Left ventricle myocardium inferior (tissue), 1 donor: ENCODE measurements around the gene POMGNT2. TPM values are rescaled to one million over a fixed set of nuclear protein-coding genes. Genes with fewer than 3 reads are reported as not detected.

Source experiments
- DNase-seq: peaks from one replicate; pipeline ENCODE4 v3.0.0-alpha.2; 2020
- H3K27ac ChIP-seq: fragments of 200-600 bp; replicated peaks from 2 replicates; pipeline ENCODE4 v1.8.0; 2021
- H3K27me3 ChIP-seq: fragments of 200-600 bp; 2 replicates; pipeline ENCODE4 v1.8.0; 2021; ENCODE audit warnings: low read depth
- H3K36me3 ChIP-seq: fragments of 200-600 bp; 2 replicates; pipeline ENCODE4 v1.8.0; 2021
- H3K4me1 ChIP-seq: fragments of 200-600 bp; 2 replicates; pipeline ENCODE4 v1.8.0; 2021
- H3K4me3 ChIP-seq: fragments of 200-600 bp; 2 replicates; pipeline ENCODE4 v1.8.0; 2021; ENCODE audit warnings: mild to moderate bottlenecking, moderate library complexity
- H3K9me3 ChIP-seq: fragments of 200-600 bp; replicated peaks from 2 replicates; pipeline ENCODE4 v1.8.0; 2021
- intact Hi-C: fragments of 100-400 bp; cut with micrococcal nuclease; formaldehyde crosslinking; loops from one replicate; pipeline ENCODE4 v1.11.0; 2022
- total RNA-seq: library from RNA; stranded (reverse); fragmentation: NEBNext Ultra II Directional; extraction: Animal tissue kit (Norgen Biotek cat#: 25700); gene quantifications from one replicate; pipeline ENCODE4 v1.2.1, GENCODE V29; 2021
- TF ChIP-seq, protein P1 (sequence below): fragments of 200-600 bp; IDR thresholded peaks from 2 replicates; pipeline ENCODE4 v1.8.0; 2021; ENCODE audit warnings: antibody characterized with exemption, mild to moderate bottlenecking, borderline replicate concordance
- donor health status: DM: no; HTN: yes; CAD: no; lungs with severe emphysema.

POMGNT2 gene
- total RNA-seq, 1 donor from 2014 or later = 21.7 TPM

DNA sequence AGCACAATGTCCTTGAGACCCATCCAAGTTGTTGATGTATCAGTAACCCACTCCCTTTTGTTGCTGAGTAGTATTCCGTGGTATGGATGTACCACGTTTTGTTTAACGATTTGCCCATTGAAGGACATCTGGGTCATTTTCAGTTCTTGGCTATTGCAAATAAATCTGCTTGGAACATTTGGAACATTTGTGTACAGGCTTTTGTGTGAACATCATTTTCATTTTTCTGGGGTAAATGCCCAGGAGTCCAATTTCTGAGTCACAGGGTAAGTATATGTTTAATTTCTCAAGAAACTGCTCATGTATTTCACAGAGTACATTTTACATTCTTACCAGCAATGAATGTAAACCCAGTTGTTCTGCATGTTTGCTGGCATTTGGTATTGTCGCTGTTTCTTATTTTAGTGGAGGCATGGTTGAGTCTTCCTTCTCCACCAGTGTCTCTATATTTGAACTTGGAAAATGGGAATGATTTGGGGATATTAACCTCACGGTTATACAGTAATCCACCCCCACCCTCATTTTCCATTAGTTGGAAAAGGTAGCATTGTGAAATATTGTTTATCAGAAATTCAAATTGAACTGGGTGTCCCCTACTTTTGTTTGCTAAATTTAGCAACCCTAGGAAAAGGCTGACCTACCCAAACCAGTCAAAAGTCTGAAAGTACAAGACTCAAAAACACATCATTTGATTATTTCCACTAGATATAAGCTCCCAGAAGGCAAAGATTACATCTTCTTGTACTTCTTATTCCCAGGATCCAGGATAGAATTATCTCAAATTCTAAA lies 30.8 kb downstream of the POMGNT2 start:
- H3K4me3 ChIP-seq = no peak overlapping the region
- TF ChIP-seq, protein P1, sequence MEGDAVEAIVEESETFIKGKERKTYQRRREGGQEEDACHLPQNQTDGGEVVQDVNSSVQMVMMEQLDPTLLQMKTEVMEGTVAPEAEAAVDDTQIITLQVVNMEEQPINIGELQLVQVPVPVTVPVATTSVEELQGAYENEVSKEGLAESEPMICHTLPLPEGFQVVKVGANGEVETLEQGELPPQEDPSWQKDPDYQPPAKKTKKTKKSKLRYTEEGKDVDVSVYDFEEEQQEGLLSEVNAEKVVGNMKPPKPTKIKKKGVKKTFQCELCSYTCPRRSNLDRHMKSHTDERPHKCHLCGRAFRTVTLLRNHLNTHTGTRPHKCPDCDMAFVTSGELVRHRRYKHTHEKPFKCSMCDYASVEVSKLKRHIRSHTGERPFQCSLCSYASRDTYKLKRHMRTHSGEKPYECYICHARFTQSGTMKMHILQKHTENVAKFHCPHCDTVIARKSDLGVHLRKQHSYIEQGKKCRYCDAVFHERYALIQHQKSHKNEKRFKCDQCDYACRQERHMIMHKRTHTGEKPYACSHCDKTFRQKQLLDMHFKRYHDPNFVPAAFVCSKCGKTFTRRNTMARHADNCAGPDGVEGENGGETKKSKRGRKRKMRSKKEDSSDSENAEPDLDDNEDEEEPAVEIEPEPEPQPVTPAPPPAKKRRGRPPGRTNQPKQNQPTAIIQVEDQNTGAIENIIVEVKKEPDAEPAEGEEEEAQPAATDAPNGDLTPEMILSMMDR = no peak
- H3K9me3 ChIP-seq = no peaks in the 10 kb centered on the region
- H3K4me1 ChIP-seq = no peaks in the 10 kb centered on the region
- intact Hi-C loops = no loop called here
- H3K27me3 ChIP-seq = no peaks in the 10 kb centered on the region
- DNase-seq = no peak
- no peak overlapping the region for H3K27ac ChIP-seq
- H3K36me3 ChIP-seq = peaks cover 20% of the 10 kb centered on the region

DNA sequence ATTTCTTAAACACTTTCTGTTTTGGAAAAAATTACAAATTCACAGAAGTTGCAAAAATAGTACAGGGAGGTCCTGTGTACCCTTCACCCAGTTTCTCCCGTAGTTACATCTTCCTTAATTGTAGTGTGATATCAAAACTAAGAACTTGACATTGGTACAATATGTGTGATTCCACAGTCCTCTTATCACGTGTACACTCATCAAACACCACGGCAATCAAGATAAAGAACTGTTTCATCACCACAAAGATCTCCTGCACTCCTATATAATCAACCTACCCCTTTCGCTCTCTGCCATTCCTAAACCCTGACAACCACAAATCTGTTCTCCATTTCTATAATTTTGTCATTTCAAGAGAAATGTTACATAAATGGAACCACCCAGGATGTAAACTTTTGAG lies 31.4 kb downstream of the POMGNT2 start:
- Histone ChIP-seq H3K9me3 (no peaks in the 10 kb centered on the region), H3K4me1 (no peaks in the 10 kb centered on the region), H3K36me3 (peaks cover 13% of the 10 kb centered on the region), H3K27me3 (no peaks in the 10 kb centered on the region), H3K27ac (no peak overlapping the region), H3K4me3 (no peak overlapping the region)
- no peak for DNase-seq
- TF ChIP-seq, protein P1 = no peak
- intact Hi-C loops = no loop called here

DNA sequence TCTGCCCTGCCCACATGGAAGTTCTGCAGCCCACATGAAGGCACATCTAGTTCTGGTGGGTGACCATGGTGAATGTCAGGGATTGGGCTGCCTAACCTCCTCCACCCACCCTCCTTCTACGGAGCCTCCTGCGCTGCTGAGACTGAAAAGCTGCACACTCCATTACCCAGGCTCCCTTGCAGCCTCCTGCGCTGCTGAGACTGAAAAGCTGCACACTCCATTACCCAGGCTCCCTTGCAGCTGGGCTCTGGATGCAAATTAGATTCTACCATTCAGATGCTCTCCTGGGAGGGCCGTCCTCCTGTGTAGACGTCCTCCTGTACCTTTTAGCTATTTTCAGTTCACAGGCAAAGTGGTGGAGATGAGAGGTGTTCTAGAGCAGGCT lies 32.1 kb downstream of the POMGNT2 start:
- H3K4me3 ChIP-seq = no peak overlapping the region
- H3K36me3 ChIP-seq = peaks cover 7% of the 10 kb centered on the region
- H3K27me3 ChIP-seq = no peaks in the 10 kb centered on the region
- no peak overlapping the region for H3K27ac ChIP-seq
- no peaks in the 10 kb centered on the region for H3K4me1 ChIP-seq
- H3K9me3 ChIP-seq = no peaks in the 10 kb centered on the region
- TF ChIP-seq, protein P1 = no peak
- DNase-seq = no peak
- intact Hi-C loops = no loop called here

DNA sequence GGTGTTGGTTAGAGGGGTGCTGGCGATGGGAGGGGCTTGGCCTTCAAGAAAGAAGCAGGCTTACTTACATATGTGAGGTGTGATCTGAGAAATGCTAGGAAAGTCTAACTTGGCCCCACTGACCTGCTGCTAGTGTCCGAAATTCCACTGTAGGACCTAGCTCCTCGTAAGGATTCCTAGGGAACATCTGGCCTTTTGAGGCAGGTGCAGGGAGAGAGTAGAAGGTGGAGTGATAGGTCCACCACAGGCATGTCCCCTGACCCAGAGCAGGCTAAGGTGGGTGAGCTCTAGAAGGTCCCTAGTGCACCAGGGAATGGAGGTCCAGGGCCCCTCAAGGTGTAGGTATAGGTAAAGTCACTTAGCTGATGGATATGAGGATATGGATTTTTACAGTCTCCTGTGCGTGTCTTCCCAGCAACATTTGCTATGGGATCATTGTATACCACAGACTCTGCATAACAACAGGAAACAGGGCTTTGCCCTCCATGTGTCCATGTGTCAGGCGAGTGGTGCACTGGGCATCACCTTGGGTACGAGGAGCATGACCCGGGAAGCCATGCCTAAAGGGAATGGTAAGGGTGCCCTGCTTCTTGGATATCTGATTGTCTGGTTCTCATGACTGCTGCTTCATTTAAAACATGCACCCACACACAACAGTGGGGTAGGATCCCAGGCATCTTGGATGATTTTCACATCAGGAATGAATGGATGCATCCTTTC lies 32.6 kb downstream of the POMGNT2 start:
- peaks cover 1% of the 10 kb centered on the region for H3K36me3 ChIP-seq
- DNase-seq = no peak
- H3K27me3 ChIP-seq = no peaks in the 10 kb centered on the region
- H3K9me3 ChIP-seq = no peaks in the 10 kb centered on the region
- H3K4me3 ChIP-seq = no peak overlapping the region
- intact Hi-C loops = no loop called here
- H3K4me1 ChIP-seq = no peaks in the 10 kb centered on the region
- TF ChIP-seq, protein P1 = no peak
- H3K27ac ChIP-seq = no peak overlapping the region

DNA sequence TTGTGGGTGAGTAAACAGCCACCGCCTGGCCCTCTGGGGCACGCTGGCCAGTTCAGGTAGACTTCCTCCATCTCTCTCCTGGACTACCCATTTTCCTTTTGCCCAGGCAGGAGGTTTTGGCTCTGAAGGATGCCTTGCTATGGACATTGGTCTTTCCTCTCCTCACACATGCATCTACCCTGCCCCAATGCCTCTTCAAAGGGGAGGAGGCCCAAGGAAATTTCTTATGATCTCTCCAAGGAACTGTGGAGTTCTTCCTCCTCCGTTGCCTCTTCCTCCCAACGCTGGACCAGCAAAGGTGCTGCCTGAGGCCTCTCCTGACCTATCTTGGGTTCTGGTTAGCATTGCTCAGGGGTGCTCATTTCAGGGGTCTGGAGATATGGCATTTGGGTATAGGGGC lies 33.5 kb downstream of the POMGNT2 start:
- TF ChIP-seq, protein P1 = no peak
- DNase-seq = no peak
- H3K4me3 ChIP-seq = no peak overlapping the region
- no peaks in the 10 kb centered on the region for H3K9me3 ChIP-seq
- H3K4me1 ChIP-seq = no peaks in the 10 kb centered on the region
- no peak overlapping the region for H3K27ac ChIP-seq
- H3K36me3 ChIP-seq = no peaks in the 10 kb centered on the region
- no peaks in the 10 kb centered on the region for H3K27me3 ChIP-seq
- intact Hi-C loops = no loop called here
